H1 (cell line): Measurements from ENCODE around the gene RITA1. TPM values are rescaled to one million over a fixed set of nuclear protein-coding genes. Genes with fewer than 3 reads are reported as not detected.

Source experiments
- BCL11A ChIP-seq, 2 experiments: IDR thresholded peaks; one replicate each; pipeline ENCODE4 v1.6.1; 2011; ENCODE audit warnings: low read depth in 2 of 2, low read length in 2 of 2, mild to moderate bottlenecking in 2 of 2
- POLR2AphosphoS5 ChIP-seq: IDR thresholded peaks from 2 replicates; pipeline ENCODE4 v1.6.1; 2011; ENCODE audit warnings: low read depth, low read length
- POU5F1 ChIP-seq: IDR thresholded peaks from 2 replicates; pipeline ENCODE4 v1.6.1; 2011; ENCODE audit warnings: low read depth, mild to moderate bottlenecking, low read length, moderate library complexity
- polyA plus RNA-seq, 7 experiments: library from polyadenylated mRNA; depleted of rRNA in 3 of 7; stranded (reverse) in 5 of 7; unstranded in 2 of 7; fragments of >200 nt in 5 of 7; fragments of 200-250 nt in 2 of 7; gene quantifications; 1 replicate in 5 of 7; 2 replicates in 1 of 7; 4 replicates in 1 of 7; pipeline versions ENCODE4 v1.2.1 to v1.2.3, GENCODE V29; 2011 to 2013; ENCODE audit warnings: missing spikeins in 2 of 7, mixed read lengths in 2 of 7
- total RNA-seq: library from RNA; stranded (reverse); fragmentation: NEBNext Ultra II Directional; extraction: Animal tissue kit (Norgen Biotek cat#: 25700); gene quantifications from 2 replicates; pipeline ENCODE4 v1.2.1, GENCODE V29; 2021

Gene RITA1
- total and polyA plus RNA-seq, 2 of the 8 experiments (the other 6 are each of a cell fraction or from before 2014, with no cell fraction given): 24.1 to 25.8 TPM

- TF ChIP-seq POU5F1 (no peak), POLR2AphosphoS5 (no peak), BCL11A (IDR thresholded peaks at IDR 0.05; ENCODE audit: low read depth in 2 of 2, low read length in 2 of 2) (no peak)
These were observed 2.4 kb upstream of the RITA1 start (continued) for GRCh38 chr12:113183030-113183589.
